ENCODE results near the gene SMAD3. TPM values are rescaled to one million over a fixed set of nuclear protein-coding genes. Genes with fewer than 3 reads are reported as not detected.

SMAD3 gene
- total and polyA plus RNA-seq, 10 of the 15 experiments (the other 5 are each of a cell fraction or from before 2014, with no cell fraction given): 5.6 to 43.2 (median 16.0) TPM

DNA sequence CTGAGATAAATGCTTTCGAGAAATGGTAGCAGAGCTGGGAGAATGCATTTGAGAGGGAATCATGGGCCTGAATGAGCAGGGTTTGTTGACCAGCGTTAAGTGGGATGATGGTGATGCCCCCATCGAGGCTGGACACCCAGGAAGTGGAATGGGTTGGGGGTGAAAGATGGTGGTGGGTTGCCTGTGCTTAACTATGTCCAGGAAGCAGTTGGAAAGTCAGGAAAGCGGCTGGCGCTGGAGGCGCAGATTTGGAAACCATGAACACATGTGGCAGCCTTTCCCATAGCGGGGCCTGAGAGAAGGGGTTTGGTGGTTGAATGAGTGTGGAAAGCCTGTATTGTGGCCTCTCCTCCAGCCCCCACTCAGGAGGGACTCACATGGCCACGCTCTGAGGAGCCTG, 108.4 kb downstream of the SMAD3 start:
- Histone ChIP-seq H4K20me1 (ENCODE audit: control insufficient read depth, insufficient read depth) (no peaks in the 10 kb centered on the region), H3K27ac (ENCODE audit: control insufficient read depth, insufficient read depth) (no peak overlapping the region), H2AFZ (ENCODE audit: control insufficient read depth, low read depth, low read length) (no peak overlapping the region), H3K4me1 (ENCODE audit: control insufficient read depth, insufficient read depth, low read length) (peaks cover 21% of the 10 kb centered on the region), H3K79me2 (ENCODE audit: control insufficient read depth, insufficient read depth, low read length) (no peaks in the 10 kb centered on the region), H3K36me3 (ENCODE audit: control insufficient read depth in 2 of 2, insufficient read depth in 2 of 2, low read length in 1 of 2) (peaks cover 27 to 31% of the 10 kb centered on the region in 2 experiments), H3K9me3 (replicated peaks; ENCODE audit: control insufficient read depth, insufficient read depth, low read length) (no peaks in the 10 kb centered on the region), H3K27me3 (replicated peaks in 1 of 2; ENCODE audit: control insufficient read depth in 2 of 2, insufficient read depth in 2 of 2, low read length in 1 of 2) (no peaks in the 10 kb centered on the region), H3K9ac (ENCODE audit: control insufficient read depth, insufficient read depth, low read length) (no peak overlapping the region), H3K4me3 (no peak overlapping the region), H3K4me2 (ENCODE audit: control insufficient read depth, insufficient read depth) (no peak overlapping the region)
- CTCF ChIA-PET: interaction anchor here (0.6 kb wide), 1 partner anchor 353 kb away, joined by 3 read pairs; no protein-coding TSS in a partner anchor
- DNase-seq (ENCODE audit: low read depth, low spot score): no peak
- FAIRE-seq: no peak
- intact Hi-C loops (cut with micrococcal nuclease; ENCODE audit: unreplicated experiment) (no loop called here), in situ Hi-C loops (cut with MboI) (no loop called here)
- no TSS peak for BruUV-seq (replicated peaks)
- SMC1A ChIA-PET (ENCODE audit: uncharacterized antibody, unreplicated experiment): interaction anchor here (0.9 to 1.6 kb wide), 3 partner anchors 34 to 81 kb away, joined by 3 to 6 read pairs (median 4); partner anchors contain the start of genes AAGAB and IQCH
- POLR2A ChIA-PET: interaction anchor here (0.5 to 1.8 kb wide), 2 partner anchors 18 to 40 kb away, joined by 3 to 4 read pairs; no protein-coding TSS in a partner anchor
- 90% methylated on average over 8 of the region's 8 CpGs for WGBS (ENCODE audit: insufficient coverage, insufficient replicate concordance, low lambda C conversion rate, missing lambda C conversion rate)
- TF ChIP-seq STAT1 (conservative IDR thresholded peaks at IDR 0.05) (no peak), SPI1 (IDR thresholded peaks at IDR 0.05; ENCODE audit: borderline replicate concordance, insufficient read depth, low read depth, low read length) (no peak), MTA2 (IDR thresholded peaks at IDR 0.05; ENCODE audit: low read depth) (no peak), TAF1 (IDR thresholded peaks at IDR 0.05; ENCODE audit: borderline replicate concordance, low read depth, low read length) (no peak), EED (IDR thresholded peaks at IDR 0.05; ENCODE audit: low read depth) (no peak), GATAD2B (conservative IDR thresholded peaks at IDR 0.05; ENCODE audit: low read depth) (no peak), SMAD5 (IDR thresholded peaks at IDR 0.05; ENCODE audit: low read depth) (no peak), MEF2B (IDR thresholded peaks at IDR 0.05; ENCODE audit: partially characterized antibody, poor library complexity, severe bottlenecking) (no peak), ESRRA (IDR thresholded peaks at IDR 0.05; ENCODE audit: low read length) (no peak), PML (IDR thresholded peaks at IDR 0.05; ENCODE audit: low read length) (no peak), ZZZ3 (IDR thresholded peaks at IDR 0.05; ENCODE audit: control insufficient read depth, insufficient read length, low read depth) (no peak), YY1 (IDR thresholded peaks at IDR 0.05; ENCODE audit: low read depth, low read length) (no peak), IRF4 (IDR thresholded peaks at IDR 0.05; ENCODE audit: low read depth, low read length) (no peak), CBX3 (IDR thresholded peaks at IDR 0.05; ENCODE audit: borderline replicate concordance, low read depth) (no peak), BHLHE40 (IDR thresholded peaks at IDR 0.05; ENCODE audit: borderline replicate concordance in 1 of 2, low read depth in 2 of 2, low read length in 1 of 2) (no peak), NFYB (IDR thresholded peaks at IDR 0.05; ENCODE audit: insufficient read depth, low read depth, low read length) (no peak)
- TF ChIP-seq, protein P1, sequence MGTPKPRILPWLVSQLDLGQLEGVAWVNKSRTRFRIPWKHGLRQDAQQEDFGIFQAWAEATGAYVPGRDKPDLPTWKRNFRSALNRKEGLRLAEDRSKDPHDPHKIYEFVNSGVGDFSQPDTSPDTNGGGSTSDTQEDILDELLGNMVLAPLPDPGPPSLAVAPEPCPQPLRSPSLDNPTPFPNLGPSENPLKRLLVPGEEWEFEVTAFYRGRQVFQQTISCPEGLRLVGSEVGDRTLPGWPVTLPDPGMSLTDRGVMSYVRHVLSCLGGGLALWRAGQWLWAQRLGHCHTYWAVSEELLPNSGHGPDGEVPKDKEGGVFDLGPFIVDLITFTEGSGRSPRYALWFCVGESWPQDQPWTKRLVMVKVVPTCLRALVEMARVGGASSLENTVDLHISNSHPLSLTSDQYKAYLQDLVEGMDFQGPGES (IDR thresholded peaks at IDR 0.05): no peak
- TF ChIP-seq, protein P2, sequence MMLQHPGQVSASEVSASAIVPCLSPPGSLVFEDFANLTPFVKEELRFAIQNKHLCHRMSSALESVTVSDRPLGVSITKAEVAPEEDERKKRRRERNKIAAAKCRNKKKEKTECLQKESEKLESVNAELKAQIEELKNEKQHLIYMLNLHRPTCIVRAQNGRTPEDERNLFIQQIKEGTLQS (IDR thresholded peaks at IDR 0.05; ENCODE audit: borderline replicate concordance, extremely low read depth, low read depth, low read length): no peak
- TF ChIP-seq, protein P3, sequence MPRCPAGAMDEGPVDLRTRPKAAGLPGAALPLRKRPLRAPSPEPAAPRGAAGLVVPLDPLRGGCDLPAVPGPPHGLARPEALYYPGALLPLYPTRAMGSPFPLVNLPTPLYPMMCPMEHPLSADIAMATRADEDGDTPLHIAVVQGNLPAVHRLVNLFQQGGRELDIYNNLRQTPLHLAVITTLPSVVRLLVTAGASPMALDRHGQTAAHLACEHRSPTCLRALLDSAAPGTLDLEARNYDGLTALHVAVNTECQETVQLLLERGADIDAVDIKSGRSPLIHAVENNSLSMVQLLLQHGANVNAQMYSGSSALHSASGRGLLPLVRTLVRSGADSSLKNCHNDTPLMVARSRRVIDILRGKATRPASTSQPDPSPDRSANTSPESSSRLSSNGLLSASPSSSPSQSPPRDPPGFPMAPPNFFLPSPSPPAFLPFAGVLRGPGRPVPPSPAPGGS (IDR thresholded peaks at IDR 0.05; ENCODE audit: borderline replicate concordance, insufficient read depth, low read depth, low read length, poor library complexity, severe bottlenecking): no peak
- ATAC-seq: no peak
- RAD21 ChIA-PET (ENCODE audit: unreplicated experiment): no interaction called here
